SK-N-SH (cell line): Measurements from ENCODE around the gene AKR1C2.
"Not testable (repeated sequence)": the region's sequence is repeated elsewhere in the genome, so short reads cannot be mapped to it uniquely, and the experiment has no call there.

Experiments
- EP300 ChIP-seq, 2 experiments: IDR thresholded peaks; 2 replicates each; pipeline versions ENCODE4 v1.4.0 to v1.6.1; 2012; ENCODE audit warnings: borderline replicate concordance in 1 of 2, low read depth in 1 of 2, low read length in 1 of 2
- GABPA ChIP-seq: IDR thresholded peaks from 2 replicates; pipeline ENCODE4 v1.4.0; 2012; ENCODE audit warnings: low read depth, mild to moderate bottlenecking
- POLR2AphosphoS5 ChIP-seq: IDR thresholded peaks from 2 replicates; pipeline ENCODE4 v1.6.1; 2012; ENCODE audit warnings: low read depth, low read length
- TF ChIP-seq, protein P1 (sequence below): fragments of 200-600 bp; sonication (generic); IDR thresholded peaks from 2 replicates; pipeline ENCODE4 v1.6.1; 2017; ENCODE audit warnings: antibody characterized with exemption, mild to moderate bottlenecking, moderate library complexity
- TF ChIP-seq, protein P2 (sequence below): IDR thresholded peaks from 2 replicates; pipeline ENCODE4 v1.4.0; 2012; ENCODE audit warnings: low read depth, borderline replicate concordance
- TF ChIP-seq, protein P3 (sequence below): IDR thresholded peaks from 2 replicates; pipeline ENCODE4 v1.6.1; 2012; ENCODE audit warnings: mild to moderate bottlenecking, low read depth, low read length, moderate library complexity

DNA sequence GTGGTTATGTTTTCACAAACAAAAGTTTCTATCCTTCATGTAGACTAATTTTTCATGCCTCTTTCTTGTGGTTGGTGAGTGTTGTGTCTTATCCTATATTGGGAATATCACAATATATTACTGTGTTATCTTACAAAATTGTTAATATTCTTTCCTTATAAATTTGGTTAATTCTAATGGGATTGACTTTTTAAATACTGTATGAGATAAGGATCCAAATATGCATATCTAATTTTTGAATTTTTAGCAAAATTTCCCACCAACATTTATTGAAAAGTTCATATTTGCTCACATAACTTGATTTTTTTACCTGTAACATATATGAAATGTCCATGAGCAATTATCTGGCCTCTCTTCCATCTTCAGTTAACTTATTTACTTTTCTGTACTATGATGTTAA, 29.3 kb downstream of the AKR1C2 start:
- not testable (repeated sequence) for TF ChIP-seq POLR2AphosphoS5; EP300 (IDR thresholded peaks at IDR 0.05; ENCODE audit: borderline replicate concordance in 1 of 2, low read depth in 1 of 2, low read length in 1 of 2); GABPA
- TF ChIP-seq, protein P1, sequence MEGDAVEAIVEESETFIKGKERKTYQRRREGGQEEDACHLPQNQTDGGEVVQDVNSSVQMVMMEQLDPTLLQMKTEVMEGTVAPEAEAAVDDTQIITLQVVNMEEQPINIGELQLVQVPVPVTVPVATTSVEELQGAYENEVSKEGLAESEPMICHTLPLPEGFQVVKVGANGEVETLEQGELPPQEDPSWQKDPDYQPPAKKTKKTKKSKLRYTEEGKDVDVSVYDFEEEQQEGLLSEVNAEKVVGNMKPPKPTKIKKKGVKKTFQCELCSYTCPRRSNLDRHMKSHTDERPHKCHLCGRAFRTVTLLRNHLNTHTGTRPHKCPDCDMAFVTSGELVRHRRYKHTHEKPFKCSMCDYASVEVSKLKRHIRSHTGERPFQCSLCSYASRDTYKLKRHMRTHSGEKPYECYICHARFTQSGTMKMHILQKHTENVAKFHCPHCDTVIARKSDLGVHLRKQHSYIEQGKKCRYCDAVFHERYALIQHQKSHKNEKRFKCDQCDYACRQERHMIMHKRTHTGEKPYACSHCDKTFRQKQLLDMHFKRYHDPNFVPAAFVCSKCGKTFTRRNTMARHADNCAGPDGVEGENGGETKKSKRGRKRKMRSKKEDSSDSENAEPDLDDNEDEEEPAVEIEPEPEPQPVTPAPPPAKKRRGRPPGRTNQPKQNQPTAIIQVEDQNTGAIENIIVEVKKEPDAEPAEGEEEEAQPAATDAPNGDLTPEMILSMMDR = not testable (repeated sequence)
- TF ChIP-seq, protein P2, sequence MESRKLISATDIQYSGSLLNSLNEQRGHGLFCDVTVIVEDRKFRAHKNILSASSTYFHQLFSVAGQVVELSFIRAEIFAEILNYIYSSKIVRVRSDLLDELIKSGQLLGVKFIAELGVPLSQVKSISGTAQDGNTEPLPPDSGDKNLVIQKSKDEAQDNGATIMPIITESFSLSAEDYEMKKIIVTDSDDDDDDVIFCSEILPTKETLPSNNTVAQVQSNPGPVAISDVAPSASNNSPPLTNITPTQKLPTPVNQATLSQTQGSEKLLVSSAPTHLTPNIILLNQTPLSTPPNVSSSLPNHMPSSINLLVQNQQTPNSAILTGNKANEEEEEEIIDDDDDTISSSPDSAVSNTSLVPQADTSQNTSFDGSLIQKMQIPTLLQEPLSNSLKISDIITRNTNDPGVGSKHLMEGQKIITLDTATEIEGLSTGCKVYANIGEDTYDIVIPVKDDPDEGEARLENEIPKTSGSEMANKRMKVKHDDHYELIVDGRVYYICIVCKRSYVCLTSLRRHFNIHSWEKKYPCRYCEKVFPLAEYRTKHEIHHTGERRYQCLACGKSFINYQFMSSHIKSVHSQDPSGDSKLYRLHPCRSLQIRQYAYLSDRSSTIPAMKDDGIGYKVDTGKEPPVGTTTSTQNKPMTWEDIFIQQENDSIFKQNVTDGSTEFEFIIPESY = not testable (repeated sequence)
- TF ChIP-seq, protein P3, sequence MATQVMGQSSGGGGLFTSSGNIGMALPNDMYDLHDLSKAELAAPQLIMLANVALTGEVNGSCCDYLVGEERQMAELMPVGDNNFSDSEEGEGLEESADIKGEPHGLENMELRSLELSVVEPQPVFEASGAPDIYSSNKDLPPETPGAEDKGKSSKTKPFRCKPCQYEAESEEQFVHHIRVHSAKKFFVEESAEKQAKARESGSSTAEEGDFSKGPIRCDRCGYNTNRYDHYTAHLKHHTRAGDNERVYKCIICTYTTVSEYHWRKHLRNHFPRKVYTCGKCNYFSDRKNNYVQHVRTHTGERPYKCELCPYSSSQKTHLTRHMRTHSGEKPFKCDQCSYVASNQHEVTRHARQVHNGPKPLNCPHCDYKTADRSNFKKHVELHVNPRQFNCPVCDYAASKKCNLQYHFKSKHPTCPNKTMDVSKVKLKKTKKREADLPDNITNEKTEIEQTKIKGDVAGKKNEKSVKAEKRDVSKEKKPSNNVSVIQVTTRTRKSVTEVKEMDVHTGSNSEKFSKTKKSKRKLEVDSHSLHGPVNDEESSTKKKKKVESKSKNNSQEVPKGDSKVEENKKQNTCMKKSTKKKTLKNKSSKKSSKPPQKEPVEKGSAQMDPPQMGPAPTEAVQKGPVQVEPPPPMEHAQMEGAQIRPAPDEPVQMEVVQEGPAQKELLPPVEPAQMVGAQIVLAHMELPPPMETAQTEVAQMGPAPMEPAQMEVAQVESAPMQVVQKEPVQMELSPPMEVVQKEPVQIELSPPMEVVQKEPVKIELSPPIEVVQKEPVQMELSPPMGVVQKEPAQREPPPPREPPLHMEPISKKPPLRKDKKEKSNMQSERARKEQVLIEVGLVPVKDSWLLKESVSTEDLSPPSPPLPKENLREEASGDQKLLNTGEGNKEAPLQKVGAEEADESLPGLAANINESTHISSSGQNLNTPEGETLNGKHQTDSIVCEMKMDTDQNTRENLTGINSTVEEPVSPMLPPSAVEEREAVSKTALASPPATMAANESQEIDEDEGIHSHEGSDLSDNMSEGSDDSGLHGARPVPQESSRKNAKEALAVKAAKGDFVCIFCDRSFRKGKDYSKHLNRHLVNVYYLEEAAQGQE = not testable (repeated sequence)
